ENCODE data around the gene ZC3H18.

The ZC3H18 gene

DNA sequence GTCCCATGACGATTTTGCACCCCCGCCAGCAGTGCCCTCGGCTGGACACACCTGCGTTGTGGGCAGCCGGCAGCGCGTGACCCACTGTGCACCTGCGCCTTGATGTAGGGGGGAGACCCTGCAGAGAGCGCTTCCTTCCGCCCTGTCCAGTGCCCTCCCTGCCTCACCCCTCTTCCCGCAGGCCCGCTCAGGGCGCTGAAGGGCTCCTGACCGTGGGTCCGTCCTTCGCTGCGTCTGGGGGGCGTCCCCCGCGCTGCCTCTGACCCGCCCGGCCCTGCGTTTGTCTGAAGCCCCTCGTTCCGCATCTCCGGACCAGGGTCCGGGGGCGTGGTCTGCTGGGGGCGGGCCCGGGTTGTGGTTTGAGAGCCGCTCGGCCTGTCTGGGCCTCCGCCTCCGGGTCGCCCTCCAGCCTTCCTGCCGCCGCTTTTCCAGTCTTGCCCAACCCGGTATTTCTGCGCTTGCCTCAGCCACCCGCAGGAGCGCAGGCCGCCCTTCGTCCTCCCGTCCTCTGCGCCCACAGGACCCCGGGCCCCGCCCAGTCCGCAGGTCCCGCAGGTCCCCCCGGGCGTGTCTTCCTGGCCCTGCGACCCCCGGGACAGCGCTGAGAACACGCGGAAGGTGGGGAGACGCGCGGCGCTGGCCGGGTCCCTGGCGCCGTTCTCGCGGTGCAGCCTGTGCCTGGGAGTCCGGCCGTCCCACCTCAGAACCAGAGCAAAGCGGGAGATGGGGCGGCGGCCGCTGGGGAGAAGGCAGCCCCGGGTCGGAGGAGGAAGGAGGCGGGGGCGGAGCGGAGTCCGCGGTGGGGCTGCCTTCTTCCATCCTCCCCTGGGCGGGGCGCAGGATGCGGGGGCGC lies 64.2 kb downstream of the ZC3H18 start:
- no peak for TF ChIP-seq CTCF (IDR thresholded peaks at IDR 0.05)
- DNase-seq: peak; percentile 83
- Mint-ChIP-seq H3K36me3 (ENCODE audit: low read depth) (peaks cover 12% of the 10 kb centered on the region), H3K4me3 (peak overlapping the region; percentile 52), H3K9me3 (no peaks in the 10 kb centered on the region), H3K27me3 (ENCODE audit: low read depth, poor library complexity) (peaks cover 47% of the 10 kb centered on the region), H3K27ac (no peak overlapping the region), H3K4me1 (peaks cover 13% of the 10 kb centered on the region)

GRCh38 chr16:88634994-88635670 lies 64.9 kb downstream of the ZC3H18 start:
- Mint-ChIP-seq H3K27me3 (ENCODE audit: low read depth, poor library complexity) (peaks cover 53% of the 10 kb centered on the region), H3K4me1 (peaks cover 13% of the 10 kb centered on the region), H3K4me3 (peak overlapping the region; percentile 67), H3K36me3 (ENCODE audit: low read depth) (peaks cover 12% of the 10 kb centered on the region), H3K9me3 (no peaks in the 10 kb centered on the region), H3K27ac (no peak overlapping the region)
- TF ChIP-seq CTCF (IDR thresholded peaks at IDR 0.05): no peak
- no peak for DNase-seq

- no peaks in the 10 kb centered on the region for H3K9me3 Mint-ChIP-seq
- no peak for TF ChIP-seq CTCF (IDR thresholded peaks at IDR 0.05)
- H3K4me1 Mint-ChIP-seq: peaks cover 13% of the 10 kb centered on the region
- peaks cover 60% of the 10 kb centered on the region for H3K27me3 Mint-ChIP-seq (ENCODE audit: low read depth, poor library complexity)
- H3K36me3 Mint-ChIP-seq (ENCODE audit: low read depth): peaks cover 12% of the 10 kb centered on the region
- H3K27ac Mint-ChIP-seq: no peak overlapping the region
- H3K4me3 Mint-ChIP-seq: no peak overlapping the region
- no peak for DNase-seq
Measured at GRCh38 chr16:88635671-88636319, 65.6 kb downstream of the ZC3H18 start.

DNA sequence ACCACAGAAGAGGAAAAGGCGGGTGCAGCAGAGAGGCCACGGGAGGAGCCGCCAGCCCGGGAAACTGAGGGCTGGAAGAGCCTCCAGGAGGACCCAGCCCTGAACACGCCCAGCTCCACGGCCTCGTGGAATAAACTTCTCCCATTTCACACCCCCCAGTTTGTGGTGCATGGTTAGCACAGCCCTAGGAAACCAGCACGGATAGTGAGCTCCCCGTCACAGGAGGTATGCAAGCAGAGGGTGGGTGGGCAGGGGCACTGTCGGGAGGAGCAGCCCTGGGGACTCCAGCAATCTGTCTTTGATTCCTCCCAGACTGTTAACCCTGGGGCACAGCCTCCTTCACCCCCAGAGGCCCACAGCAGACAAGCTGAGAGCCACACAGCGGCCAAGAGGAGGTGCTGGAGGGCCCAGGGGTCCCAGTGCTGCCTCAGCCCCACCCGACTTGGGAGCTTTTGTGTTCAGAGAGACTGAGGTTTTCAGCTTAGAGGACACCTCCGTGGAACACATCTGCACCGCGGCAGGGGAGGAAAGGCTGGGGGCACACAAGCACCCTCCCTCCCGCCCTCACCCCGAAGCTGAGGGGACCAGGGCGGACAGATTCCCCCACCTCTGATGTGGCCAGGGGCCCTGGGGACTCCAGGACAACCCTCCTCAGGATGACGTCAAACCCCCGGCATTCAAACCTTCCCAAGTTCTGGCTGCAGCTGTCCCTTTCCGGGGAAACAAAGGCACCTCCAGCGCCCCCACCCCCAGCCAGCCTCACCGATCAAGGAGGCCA lies 66.5 kb downstream of the ZC3H18 start:
- H3K36me3 Mint-ChIP-seq (ENCODE audit: low read depth): peaks cover 6% of the 10 kb centered on the region

More for the DNA sequence above, 66.5 kb downstream of the ZC3H18 start:
- peaks cover 66% of the 10 kb centered on the region for H3K27me3 Mint-ChIP-seq (ENCODE audit: low read depth, poor library complexity)
- H3K4me3 Mint-ChIP-seq: no peak overlapping the region
- DNase-seq: no peak
- H3K4me1 Mint-ChIP-seq: peaks cover 13% of the 10 kb centered on the region
- TF ChIP-seq CTCF (IDR thresholded peaks at IDR 0.05): no peak
- no peak overlapping the region for H3K27ac Mint-ChIP-seq
- H3K9me3 Mint-ChIP-seq: no peaks in the 10 kb centered on the region

Data from nephron progenitor cell (in vitro differentiated cells).